ENCODE measurements around the gene PCDHB7. TPM values are rescaled to one million over a fixed set of nuclear protein-coding genes. Genes with fewer than 3 reads are reported as not detected.

Gene PCDHB7
- under 1 TPM; under 0.01 TPM for total RNA-seq

GRCh38 chr5:141172381-141173204 lies at the start of gene PCDHB7:
PCDHB7 (plus strand) TSS chr5:141172644; CDS start chr5:141172836, 192 bp downstream.

GRCh38 chr5:141135030-141135717 lies 37.3 kb upstream of the PCDHB7 start, which contains the start of gene PCDHB5:
PCDHB5 (plus strand) TSS chr5:141135206; CDS start chr5:141135435, 229 bp downstream.

GRCh38 chr5:141149812-141150211 lies 22.6 kb upstream of the PCDHB7 start, which contains the start of gene PCDHB6:
PCDHB6 (plus strand) TSS chr5:141150057; CDS start chr5:141150258, 201 bp downstream.

GRCh38 chr5:141177577-141178191 lies 5.2 kb downstream of the PCDHB7 start, which contains the start of gene PCDHB8:
PCDHB8 (plus strand) TSS chr5:141177790; CDS start chr5:141178035, 245 bp downstream.

GRCh38 chr5:141182248-141182647 lies 9.8 kb downstream of the PCDHB7 start, which contains the start of gene PCDHB16:
PCDHB16 (plus strand) TSS chr5:141182387; CDS start chr5:141182560, 173 bp downstream.

GRCh38 chr5:141186897-141187512 lies 14.6 kb downstream of the PCDHB7 start, which contains the start of gene PCDHB9:
PCDHB9 (plus strand) TSS chr5:141187161; CDS start chr5:141187319, 158 bp downstream.

GRCh38 chr5:141192110-141192725 lies 19.8 kb downstream of the PCDHB7 start, which contains the start of gene PCDHB10:
PCDHB10 (plus strand) TSS chr5:141192353; CDS start chr5:141192553, 200 bp downstream.

GRCh38 chr5:141199359-141200235 lies 27.2 kb downstream of the PCDHB7 start, which contains the start of gene PCDHB11:
PCDHB11 (plus strand) TSS chr5:141199627; CDS start chr5:141199775, 148 bp downstream.

GRCh38 chr5:141208478-141208877 lies 36.0 kb downstream of the PCDHB7 start, which contains the start of gene PCDHB12:
PCDHB12 (plus strand) TSS chr5:141208719; CDS start chr5:141208908, 189 bp downstream.

GRCh38 chr5:141213656-141214339 lies 41.4 kb downstream of the PCDHB7 start, which contains the start of gene PCDHB13:
PCDHB13 (plus strand) TSS chr5:141213919; CDS start chr5:141214124, 205 bp downstream.

GRCh38 chr5:141223112-141223783 lies 50.8 kb downstream of the PCDHB7 start, which contains the start of gene PCDHB14:
PCDHB14 (plus strand) TSS chr5:141223343; CDS start chr5:141223506, 163 bp downstream.

Other genes with a start within 250 kb of the PCDHB7 start
- under 1 TPM in 1 of 2 donors, not detected in 1; 0.34 TPM for gene PCDHAC1, start 246.3 kb upstream of the PCDHB7 start, total RNA-seq
- under 1 TPM in 1 of 2 donors, not detected in 1; 0.69 TPM for gene PCDHAC2, start 206.2 kb upstream of the PCDHB7 start, total RNA-seq
- gene PCDHB1, start 121.3 kb upstream of the PCDHB7 start, total RNA-seq, result not detected
- gene PCDHB2, start 78.0 kb upstream of the PCDHB7 start, total RNA-seq, result under 1 TPM; under 0.01 to 0.34 TPM
- under 1 TPM in 1 of 2 donors, not detected in 1; under 0.01 TPM for gene PCDHB3, start 72.2 kb upstream of the PCDHB7 start, total RNA-seq
- under 1 TPM in 1 of 2 donors, not detected in 1; 0.69 TPM for gene PCDHB4, start 50.8 kb upstream of the PCDHB7 start, total RNA-seq
- gene PCDHB5, start 37.4 kb upstream of the PCDHB7 start, total RNA-seq, result under 1 TPM in 1 of 2 donors, not detected in 1; 0.69 TPM
- gene PCDHB6, start 22.6 kb upstream of the PCDHB7 start, total RNA-seq, result not detected
- under 1 TPM in 1 of 2 donors, not detected in 1; under 0.01 TPM for gene PCDHB8, start 5.1 kb downstream of the PCDHB7 start, total RNA-seq
- not detected for gene PCDHB16, start 9.7 kb downstream of the PCDHB7 start, total RNA-seq
- gene PCDHB9, start 14.5 kb downstream of the PCDHB7 start, total RNA-seq, result under 1 TPM in 1 of 2 donors, not detected in 1; under 0.01 TPM
- gene PCDHB10, start 19.7 kb downstream of the PCDHB7 start, total RNA-seq, result under 1 TPM in 1 of 2 donors, not detected in 1; under 0.01 TPM
- not detected for gene PCDHB11, start 27.0 kb downstream of the PCDHB7 start, total RNA-seq
- gene PCDHB12, start 36.1 kb downstream of the PCDHB7 start, total RNA-seq, result under 1 TPM in 1 of 2 donors, not detected in 1; under 0.01 TPM
- gene PCDHB13, start 41.3 kb downstream of the PCDHB7 start, total RNA-seq, result under 1 TPM; under 0.01 to 0.34 TPM
- gene PCDHB14, start 50.7 kb downstream of the PCDHB7 start, total RNA-seq, result under 1 TPM in 1 of 2 donors, not detected in 1; under 0.01 TPM
- gene PCDHB15, start 72.8 kb downstream of the PCDHB7 start, total RNA-seq, result not detected
- gene SLC25A2, start 131.4 kb downstream of the PCDHB7 start, total RNA-seq, result not detected
- gene TAF7, start 148.1 kb downstream of the PCDHB7 start, total RNA-seq, result 10 to 100 TPM; 24.8 to 46.6 TPM
- gene PCDHGA1, start 157.9 kb downstream of the PCDHB7 start, total RNA-seq, result under 1 TPM; under 0.01 TPM
- gene PCDHGA2, start 166.1 kb downstream of the PCDHB7 start, total RNA-seq, result under 1 TPM; 0.67 to 0.69 TPM
- gene PCDHGA3, start 171.2 kb downstream of the PCDHB7 start, total RNA-seq, result under 1 TPM; 0.67 to 0.69 TPM
- under 1 TPM; 0.33 to 0.69 TPM for gene PCDHGB1, start 177.5 kb downstream of the PCDHB7 start, total RNA-seq
- gene PCDHGA4, start 182.4 kb downstream of the PCDHB7 start, total RNA-seq, result 1 to 10 TPM in 1 of 2 donors, under 1 TPM in 1; 0.67 to 1.0 TPM
- gene PCDHGB2, start 187.3 kb downstream of the PCDHB7 start, total RNA-seq, result 1 to 10 TPM in 1 of 2 donors, under 1 TPM in 1; 0.67 to 1.0 TPM
- under 1 TPM; under 0.01 to 0.69 TPM for gene PCDHGA5, start 191.5 kb downstream of the PCDHB7 start, total RNA-seq
- gene PCDHGB3, start 197.6 kb downstream of the PCDHB7 start, total RNA-seq, result under 1 TPM; 0.69 to 1.00 TPM
- 1 to 10 TPM in 1 of 2 donors, under 1 TPM in 1; 1.00 to 2.1 TPM for gene PCDHGA6, start 201.2 kb downstream of the PCDHB7 start, total RNA-seq
- 1 to 10 TPM in 1 of 2 donors, under 1 TPM in 1; 0.67 to 1.0 TPM for gene PCDHGA7, start 210.1 kb downstream of the PCDHB7 start, total RNA-seq
- gene PCDHGB4, start 215.1 kb downstream of the PCDHB7 start, total RNA-seq, result 1 to 10 TPM; 5.3 to 5.9 TPM
- gene PCDHGA8, start 220.0 kb downstream of the PCDHB7 start, total RNA-seq, result under 1 TPM; 0.34 to 0.67 TPM
- 10 to 100 TPM in 1 of 2 donors, 1 to 10 TPM in 1; 8.7 to 12.0 TPM for gene PCDHGB5, start 225.3 kb downstream of the PCDHB7 start, total RNA-seq
- 1 to 10 TPM in 1 of 2 donors, under 1 TPM in 1; 1.00 to 1.4 TPM for gene PCDHGA9, start 230.1 kb downstream of the PCDHB7 start, total RNA-seq
- gene PCDHGB6, start 235.4 kb downstream of the PCDHB7 start, total RNA-seq, result 1 to 10 TPM; 1.4 to 1.7 TPM
- 1 to 10 TPM; 4.5 to 5.0 TPM for gene PCDHGA10, start 240.3 kb downstream of the PCDHB7 start, total RNA-seq
- 1 to 10 TPM; 3.7 to 3.8 TPM for gene PCDHGB7, start 245.0 kb downstream of the PCDHB7 start, total RNA-seq
- 1 to 10 TPM; 3.7 to 4.8 TPM for gene PCDHGA11, start 248.4 kb downstream of the PCDHB7 start, total RNA-seq

All from melanocyte of skin (primary cell).